Kidney epithelial cell (primary cell): ENCODE results near the gene FXYD1. TPM values are rescaled to one million over a fixed set of nuclear protein-coding genes. Genes with fewer than 3 reads are reported as not detected.
A peak's percentile ranks its signal among the peaks of the same experiment; 100 is the strongest.

ENCODE experiments used
- DNase-seq: peaks from one replicate; pipeline ENCODE4 v3.0.0-alpha.2; 2010; ENCODE audit warnings: low read depth
- H3K27me3 ChIP-seq: 2 replicates; pipeline ENCODE4 v1.6.0; 2011; ENCODE audit warnings: low read length; ENCODE audit not compliant: control insufficient read depth, insufficient read depth
- H3K36me3 ChIP-seq: 2 replicates; pipeline ENCODE4 v1.5.1; 2011; ENCODE audit warnings: low read length; ENCODE audit not compliant: control insufficient read depth, insufficient read depth
- H3K4me3 ChIP-seq: 2 replicates; pipeline ENCODE4 v1.5.1; 2011; ENCODE audit warnings: low read depth, mild to moderate bottlenecking, control low read depth, low read length
- total RNA-seq: library from RNA; depleted of rRNA; stranded (reverse); fragments of >200 nt; gene quantifications from 2 replicates; pipeline ENCODE4 v1.2.3, GENCODE V29; 2015
- TF ChIP-seq, protein P1 (sequence below): IDR thresholded peaks from 2 replicates; pipeline ENCODE4 v1.5.1; 2011; ENCODE audit warnings: mild to moderate bottlenecking, moderate library complexity, low read length, control low read depth, inconsistent platforms; ENCODE audit not compliant: insufficient read depth, poor library complexity, severe bottlenecking

Gene FXYD1
- total RNA-seq, 1 donor from 2014 or later: not detected

DNA sequence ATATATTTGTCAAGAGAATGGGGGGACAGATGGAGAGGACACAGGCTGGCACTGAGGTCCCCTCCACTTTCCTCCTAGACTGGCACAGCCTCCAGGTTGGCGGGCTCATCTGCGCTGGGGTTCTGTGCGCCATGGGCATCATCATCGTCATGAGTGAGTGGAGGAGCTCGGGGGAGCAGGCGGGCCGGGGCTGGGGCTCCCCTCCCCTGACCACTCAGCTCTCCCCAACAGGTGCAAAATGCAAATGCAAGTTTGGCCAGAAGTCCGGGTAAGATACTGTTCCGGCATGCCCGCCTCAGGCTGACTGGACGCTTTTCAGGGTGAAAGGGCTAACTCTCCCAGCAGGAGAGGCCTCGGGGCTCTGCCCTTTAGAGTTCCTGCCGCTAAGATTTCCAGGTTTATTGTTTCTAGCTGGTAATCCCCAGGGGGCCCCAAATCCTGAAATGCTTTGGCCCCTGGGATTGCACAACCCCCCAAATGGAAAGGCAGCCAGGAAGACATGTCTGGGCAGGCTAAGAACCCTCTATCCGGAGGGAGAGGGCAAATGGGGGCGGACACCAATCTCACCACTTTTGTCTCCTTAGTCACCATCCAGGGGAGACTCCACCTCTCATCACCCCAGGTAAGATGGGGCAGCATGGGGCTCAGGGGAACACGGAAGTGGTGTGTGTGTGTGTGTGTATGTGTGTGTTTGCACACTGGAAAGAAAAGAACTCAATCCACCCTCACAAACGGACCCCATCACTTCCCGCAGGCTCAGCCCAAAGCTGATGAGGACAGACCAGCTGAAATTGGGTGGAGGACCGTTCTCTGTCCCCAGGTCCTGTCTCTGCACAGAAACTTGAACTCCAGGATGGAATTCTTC, 15.7 kb upstream of the FXYD1 start:
- Histone ChIP-seq H3K27me3 (no peaks in the 10 kb centered on the region), H3K4me3 (no peak overlapping the region), H3K36me3 (no peaks in the 10 kb centered on the region)
- no peak for DNase-seq
- TF ChIP-seq, protein P1, sequence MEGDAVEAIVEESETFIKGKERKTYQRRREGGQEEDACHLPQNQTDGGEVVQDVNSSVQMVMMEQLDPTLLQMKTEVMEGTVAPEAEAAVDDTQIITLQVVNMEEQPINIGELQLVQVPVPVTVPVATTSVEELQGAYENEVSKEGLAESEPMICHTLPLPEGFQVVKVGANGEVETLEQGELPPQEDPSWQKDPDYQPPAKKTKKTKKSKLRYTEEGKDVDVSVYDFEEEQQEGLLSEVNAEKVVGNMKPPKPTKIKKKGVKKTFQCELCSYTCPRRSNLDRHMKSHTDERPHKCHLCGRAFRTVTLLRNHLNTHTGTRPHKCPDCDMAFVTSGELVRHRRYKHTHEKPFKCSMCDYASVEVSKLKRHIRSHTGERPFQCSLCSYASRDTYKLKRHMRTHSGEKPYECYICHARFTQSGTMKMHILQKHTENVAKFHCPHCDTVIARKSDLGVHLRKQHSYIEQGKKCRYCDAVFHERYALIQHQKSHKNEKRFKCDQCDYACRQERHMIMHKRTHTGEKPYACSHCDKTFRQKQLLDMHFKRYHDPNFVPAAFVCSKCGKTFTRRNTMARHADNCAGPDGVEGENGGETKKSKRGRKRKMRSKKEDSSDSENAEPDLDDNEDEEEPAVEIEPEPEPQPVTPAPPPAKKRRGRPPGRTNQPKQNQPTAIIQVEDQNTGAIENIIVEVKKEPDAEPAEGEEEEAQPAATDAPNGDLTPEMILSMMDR: no peak

DNA sequence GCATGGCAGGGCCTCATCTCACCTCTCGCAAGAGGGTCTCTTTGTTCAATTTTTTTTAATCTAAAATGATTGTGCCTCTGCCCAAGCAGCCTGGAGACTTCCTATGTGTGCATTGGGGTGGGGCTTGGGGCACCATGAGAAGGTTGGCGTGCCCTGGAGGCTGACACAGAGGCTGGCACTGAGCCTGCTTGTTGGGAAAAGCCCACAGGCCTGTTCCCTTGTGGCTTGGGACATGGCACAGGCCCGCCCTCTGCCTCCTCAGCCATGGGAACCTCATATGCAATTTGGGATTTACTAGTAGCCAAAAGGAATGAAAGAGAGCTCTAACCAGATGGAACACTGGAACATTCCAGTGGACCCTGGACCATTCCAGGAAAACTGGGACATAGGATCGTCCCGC, 15.1 kb upstream of the FXYD1 start:
- H3K27me3 ChIP-seq: peaks cover 5% of the 10 kb centered on the region
- H3K4me3 ChIP-seq: no peak overlapping the region
- TF ChIP-seq, protein P1: no peak
- no peak for DNase-seq
- no peaks in the 10 kb centered on the region for H3K36me3 ChIP-seq

DNA sequence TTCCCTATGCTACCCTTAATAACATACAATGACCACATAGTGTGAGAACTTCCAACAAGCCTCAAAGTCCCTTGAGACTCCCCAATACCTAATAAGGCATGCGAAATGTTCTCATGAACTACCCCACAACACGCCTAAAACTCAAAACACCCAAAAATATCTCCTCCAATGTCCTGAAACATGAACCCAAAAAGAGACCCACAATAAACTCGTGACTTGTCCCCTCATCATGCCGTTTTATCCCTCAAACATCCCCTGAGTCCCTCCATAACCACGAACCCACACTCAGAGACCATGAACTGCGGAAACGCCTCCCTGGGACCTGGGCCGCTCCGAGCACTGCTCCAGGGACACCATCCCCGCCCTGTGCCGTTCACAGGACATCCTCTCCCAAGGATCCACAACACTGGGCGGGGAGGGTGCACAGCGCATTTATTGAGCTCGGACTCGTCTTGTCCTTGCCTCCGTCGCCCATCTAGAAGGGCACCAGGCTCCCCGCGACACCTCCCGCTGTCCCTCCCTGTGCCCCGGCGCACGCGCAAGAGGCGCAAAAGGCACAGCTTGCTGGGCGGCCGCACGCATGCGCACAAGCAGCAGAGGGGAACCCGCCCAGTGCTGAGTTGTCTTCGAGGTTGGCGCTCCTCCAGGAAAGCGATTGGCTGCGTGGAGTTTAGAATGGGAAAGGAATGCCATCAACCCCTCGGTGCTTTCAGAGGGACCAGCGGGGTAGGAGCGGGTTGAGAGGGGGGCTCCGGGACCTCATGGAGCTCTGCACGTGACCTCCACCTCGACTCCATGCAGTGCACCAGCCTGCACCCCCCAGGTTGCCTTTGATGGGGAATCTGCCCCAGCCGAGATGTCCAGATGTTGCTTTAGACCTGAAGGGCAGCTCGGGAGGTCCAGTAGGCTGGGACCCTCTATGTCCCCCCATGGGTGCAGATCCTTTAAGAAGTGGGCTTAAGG, 14.2 kb upstream of the FXYD1 start:
- H3K27me3 ChIP-seq: peaks cover 5% of the 10 kb centered on the region
- peak; percentile 61 for DNase-seq
- peak overlapping the region; percentile 44 for H3K4me3 ChIP-seq
- H3K36me3 ChIP-seq: no peaks in the 10 kb centered on the region
- TF ChIP-seq, protein P1: no peak

DNA sequence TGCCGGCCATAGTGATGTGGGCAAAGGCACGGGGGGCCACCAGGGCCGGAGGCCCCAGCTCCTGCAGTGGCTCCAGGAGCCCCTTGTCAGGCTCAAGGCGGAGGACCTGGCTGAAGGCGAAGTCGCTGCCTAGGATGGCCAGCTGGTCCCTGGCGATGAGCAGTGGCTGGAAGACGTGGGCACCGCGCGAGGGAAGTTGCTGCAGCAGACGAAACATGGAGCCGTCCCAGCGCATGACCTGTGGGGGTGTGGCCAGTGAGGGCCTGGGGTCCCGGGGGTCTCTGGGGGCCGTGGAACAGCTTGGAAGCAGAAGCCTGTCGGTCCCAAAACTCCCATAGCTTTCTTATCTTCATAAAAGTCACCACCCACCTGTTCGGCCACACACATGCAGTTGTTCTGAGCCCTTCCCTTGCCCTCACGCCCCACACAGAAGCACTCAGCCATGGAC, 13.3 kb upstream of the FXYD1 start:
- no peak for DNase-seq
- Histone ChIP-seq H3K36me3 (no peaks in the 10 kb centered on the region), H3K27me3 (peaks cover 5% of the 10 kb centered on the region), H3K4me3 (no peak overlapping the region)
- TF ChIP-seq, protein P1: no peak

DNA sequence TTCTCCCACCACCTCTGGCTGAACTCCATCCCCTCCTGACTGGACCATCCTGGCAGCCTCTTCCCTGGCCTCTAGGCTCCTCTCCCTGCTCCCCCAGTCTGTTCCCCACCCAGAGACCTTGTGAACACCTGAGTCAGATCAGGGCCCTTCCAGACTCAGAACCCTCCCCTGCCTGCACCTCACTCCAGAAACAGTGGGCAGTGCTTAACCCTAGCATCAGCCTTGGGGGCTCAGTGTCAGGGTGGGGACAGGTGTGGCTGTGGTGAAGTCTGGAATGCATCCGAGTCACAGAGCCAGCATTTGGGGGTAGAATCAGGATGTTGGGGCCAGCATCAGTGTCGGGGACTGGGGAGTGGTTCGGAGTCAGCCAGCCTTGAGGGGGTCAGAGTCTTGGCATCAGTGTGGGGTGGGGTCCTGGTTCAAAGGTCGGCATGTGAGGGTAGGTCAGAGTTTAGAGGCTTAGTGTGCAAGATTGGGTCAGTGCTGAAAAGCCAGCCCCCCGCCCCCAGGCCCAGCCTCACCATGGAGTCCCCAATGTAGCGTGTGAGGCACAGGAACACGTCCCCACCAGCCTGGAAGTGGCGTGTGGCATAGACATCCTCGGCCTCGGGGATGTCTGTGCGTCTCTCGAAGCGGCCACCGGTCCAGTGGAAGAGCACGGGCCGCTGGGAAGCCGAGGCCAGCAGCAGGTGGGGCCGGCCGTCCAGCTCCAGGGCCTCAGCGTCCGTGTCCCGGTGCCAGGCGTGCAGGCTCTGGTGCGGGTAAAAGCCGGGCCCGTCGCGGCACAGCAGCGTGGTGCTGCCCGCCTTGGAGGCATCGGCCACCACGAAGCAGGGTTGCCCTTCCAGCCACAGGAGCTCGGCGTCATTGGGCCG, 12.6 kb upstream of the FXYD1 start:
- TF ChIP-seq, protein P1: no peak
- DNase-seq: no peak
- Histone ChIP-seq H3K36me3 (no peaks in the 10 kb centered on the region), H3K27me3 (peaks cover 5% of the 10 kb centered on the region), H3K4me3 (no peak overlapping the region)
